Measurements from ENCODE around the gene GLG1.
"Not testable (repeated sequence)": the region's sequence is repeated elsewhere in the genome, so short reads cannot be mapped to it uniquely, and the experiment has no call there.

The GLG1 gene

DNA sequence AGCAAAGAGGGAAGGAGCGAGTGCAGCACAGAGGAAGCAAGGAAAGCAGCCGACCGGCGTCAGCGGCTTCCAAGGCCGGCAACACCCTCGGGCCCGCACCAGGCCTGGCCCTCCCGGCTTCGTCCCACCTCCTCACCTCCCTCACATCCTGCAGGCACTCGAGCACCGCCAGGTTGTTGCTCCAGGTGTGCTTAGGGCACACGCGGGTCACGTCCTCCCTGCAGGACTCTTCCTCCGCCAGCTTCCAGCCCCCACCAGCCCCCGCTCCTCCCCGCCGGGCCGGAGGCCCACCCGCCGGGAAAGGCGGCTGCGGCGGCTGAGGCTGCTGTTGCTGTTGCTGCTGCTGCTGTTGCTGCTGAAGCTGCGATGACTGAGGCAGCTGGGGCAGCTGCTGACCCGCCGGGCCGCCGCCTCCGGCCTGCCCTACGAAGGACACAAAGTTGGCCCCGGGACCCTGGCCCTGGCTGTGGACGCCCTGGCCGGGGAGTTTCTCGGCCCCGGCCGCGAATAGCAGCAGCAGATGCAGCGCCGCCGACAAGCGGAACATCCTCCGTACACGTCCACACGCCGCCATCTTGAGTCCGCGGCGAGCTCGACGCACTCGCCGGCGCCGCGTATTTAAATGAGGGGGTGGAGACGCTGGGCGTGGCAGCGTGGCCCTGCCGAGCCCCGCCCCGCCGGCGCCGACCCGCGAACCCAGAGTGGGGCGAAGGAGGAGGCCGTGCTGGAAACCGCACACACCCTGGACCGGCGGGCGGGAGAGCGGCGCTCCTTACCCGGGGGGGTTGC is at the start of gene GLG1:
GLG1 (minus strand) TSS at position 594 of the 789 bp plus-strand sequence; CDS start at position 574, 20 bp downstream.
- DNase-seq (peak; percentile 95), ATAC-seq (peak; percentile 94)

DNA sequence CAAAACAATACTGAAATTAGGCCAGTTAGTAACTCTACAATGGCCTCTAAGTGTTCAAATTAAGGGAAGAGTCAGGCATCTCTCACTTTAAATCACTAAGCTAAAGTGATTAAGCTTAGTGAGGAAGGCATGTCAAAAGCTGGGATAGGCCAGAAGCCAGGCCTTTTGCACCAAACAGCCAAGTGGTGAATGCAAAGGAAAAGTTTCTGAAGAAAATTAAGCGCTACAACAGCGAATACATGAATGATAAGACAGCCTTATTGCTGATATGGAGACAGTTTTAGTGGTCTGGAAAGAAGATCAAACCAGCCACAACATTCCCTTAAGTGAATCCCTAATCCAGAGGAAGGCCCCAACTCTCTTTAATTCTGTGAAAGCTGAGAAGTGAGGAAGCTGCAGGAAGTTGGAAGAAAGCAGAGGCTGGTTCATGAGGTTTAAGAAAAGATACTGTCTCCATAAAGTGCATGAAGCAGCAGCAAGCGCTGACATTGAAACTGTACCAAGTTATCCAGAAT is 47.7 kb upstream of the GLG1 start:
- ATAC-seq (no peak), DNase-seq (no peak)

DNA sequence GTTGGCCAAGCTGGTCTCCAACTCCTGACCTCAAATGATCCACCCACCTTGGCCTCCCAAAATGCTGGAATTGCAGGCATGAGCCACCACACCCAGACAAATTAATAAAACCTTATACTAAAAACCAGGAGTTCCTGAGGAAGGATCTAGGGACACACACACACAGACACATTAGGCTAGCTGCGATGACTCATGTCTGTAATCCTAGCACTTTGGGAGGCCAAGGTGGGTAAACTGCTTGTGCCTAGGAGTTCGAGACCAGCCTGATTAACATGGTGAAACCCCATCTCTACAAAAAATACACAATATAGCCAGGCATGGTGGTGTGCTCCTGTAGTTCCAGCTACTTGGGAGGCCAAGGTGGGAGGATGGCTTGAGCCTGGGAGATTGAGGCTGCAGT is 46.0 kb upstream of the GLG1 start:
- ATAC-seq, DNase-seq: not testable (repeated sequence)

DNA sequence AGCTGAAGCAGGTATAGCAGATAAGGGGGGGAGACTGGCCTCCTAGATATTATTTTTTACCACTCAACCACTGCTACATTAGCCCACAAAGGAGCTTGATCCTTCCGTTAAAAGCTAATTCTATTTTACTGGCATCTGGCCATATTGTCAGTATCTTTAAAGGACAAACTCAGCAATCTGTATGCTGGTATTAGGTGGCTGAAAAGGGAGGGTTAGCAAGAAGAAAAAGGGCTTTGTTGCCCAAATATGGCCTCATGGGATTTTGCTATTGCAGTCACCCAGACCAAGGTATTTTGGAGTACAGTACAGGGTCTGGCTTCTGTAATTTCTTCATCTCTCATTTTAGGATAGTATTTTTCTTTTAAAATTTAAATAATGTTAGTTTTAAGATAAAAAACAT is 45.3 kb upstream of the GLG1 start:
- DNase-seq (no peak), ATAC-seq (no peak)

DNA sequence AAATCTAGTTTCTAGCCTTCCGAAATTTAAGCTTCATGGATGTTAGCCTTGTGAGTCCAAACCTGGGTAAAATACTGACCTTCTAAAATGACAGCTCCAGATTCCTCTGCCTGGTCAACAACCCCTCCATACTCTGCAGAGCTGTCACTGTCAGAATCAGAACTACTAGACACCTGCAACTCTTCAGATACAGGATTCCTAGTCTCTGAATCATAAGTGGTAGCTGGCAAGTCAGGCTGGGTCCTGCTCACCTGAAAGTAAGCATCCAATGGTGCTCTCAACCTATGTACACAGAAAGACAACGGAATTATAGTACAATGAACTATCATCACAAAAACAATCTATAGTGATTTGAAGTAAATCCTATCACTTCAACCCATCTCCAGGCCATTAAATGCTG is 44.9 kb upstream of the GLG1 start:
- ATAC-seq (no peak), DNase-seq (no peak)

DNA sequence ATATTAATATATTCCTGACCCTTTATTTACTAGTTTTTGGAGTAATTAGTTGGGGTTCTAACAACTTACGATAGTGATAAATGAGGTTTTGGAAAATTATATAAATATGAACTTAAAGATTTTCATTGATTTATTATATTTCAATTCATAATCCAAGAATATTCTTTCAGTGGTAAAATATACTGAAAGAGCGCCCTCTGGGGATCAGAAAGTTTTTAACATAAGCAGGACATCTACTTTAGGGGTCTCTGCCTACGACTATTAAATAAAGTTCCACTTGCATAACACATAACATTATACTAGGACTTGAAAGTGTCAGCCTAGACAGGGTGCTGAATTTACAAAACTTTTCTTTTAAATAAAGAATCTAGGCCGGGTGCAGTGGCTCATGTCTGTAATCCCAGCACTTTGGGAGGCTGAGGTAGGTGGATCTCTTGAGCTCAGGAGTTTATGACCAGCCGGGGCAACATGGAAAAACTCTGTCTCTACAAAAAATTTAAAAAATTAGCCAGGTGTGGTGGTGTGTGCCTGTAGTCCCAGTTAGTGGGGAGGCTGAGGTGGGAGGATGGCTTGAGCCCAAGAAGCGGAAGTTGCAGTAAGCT is 44.2 kb upstream of the GLG1 start:
- ATAC-seq (no peak), DNase-seq (no peak)

DNA sequence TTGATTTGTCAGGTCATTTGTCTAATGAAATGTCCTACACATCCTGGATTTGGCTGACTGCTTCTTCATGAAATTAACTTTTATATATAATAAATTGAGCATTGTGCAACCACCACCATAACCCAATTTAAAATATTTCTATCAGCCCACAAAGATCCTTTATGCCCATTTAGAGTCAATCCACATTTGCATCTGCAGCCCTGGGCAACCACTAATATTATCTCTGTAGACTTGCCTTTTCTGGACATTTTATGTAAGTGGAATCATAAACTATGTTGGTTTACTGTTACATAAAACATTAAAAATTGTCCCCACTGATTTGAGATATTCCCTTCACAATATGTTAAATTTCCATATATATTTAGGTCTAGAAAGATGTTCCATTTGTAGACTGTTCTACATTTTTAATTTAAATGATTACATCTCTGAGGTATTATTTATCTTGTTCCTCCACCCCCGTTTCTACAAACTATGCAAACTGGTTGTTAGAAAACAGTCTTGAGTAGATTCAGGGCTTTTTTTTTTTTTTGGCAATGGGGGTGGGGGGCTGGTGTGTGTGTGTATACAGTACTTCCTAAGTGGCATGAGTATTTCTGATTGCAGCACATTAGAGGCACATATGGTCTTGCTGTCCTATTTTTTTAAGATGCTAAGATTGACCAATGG is 43.1 kb upstream of the GLG1 start:
- no peak for DNase-seq
- no peak for ATAC-seq

DNA sequence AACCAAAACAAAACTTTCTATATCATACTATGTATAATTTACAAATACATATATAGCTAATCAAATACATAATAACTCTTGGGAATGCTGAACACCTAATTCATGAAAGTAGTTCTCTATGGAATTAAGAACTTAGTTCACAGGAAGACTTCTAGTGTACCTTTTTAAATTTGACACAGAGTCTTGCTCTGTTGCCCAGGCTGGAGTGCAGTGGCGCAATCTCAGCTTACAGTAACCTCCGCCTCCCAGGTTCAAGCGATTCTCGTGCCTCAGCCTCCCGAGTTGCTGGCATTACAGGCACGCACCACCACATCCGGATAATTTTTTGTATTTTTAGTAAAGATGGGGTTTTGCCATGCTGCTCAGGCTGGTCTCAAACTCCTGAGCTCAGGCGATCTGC is 35.1 kb upstream of the GLG1 start:
- no peak for ATAC-seq
- DNase-seq, result no peak

DNA sequence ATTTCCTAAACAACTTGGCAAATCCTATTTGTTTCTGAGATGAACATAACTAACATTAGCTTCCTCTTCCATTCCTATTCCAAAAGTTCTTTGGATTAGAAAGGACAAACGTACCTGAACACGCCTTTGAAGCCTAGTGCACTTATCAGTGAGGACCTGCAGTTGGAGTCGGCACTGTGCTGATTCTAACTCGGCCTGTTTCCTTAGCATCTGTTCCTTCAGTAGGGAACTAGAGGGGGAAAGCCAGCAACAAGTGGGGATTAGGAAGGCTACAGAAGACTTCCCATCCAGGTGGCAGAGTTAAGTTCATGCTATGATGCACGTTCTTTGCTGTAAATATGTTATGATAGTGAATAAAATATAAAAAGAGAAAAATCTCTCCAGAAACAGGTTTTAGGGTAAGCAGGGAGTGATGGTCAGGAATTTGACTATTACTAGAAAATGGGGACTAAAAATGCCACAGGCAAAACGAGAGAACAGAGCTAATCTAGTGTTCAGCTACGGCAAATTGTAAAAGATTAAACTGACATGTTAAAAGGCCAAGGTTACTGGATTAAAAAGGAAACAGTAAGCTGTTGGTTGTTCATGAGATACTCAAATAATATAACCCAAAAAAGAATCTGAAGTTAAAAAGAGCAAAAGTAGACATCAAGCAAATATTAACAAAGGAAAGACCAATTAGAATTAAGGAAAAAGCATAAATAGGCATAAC is 31.0 kb upstream of the GLG1 start:
- no peak for DNase-seq
- ATAC-seq, result no peak

DNA sequence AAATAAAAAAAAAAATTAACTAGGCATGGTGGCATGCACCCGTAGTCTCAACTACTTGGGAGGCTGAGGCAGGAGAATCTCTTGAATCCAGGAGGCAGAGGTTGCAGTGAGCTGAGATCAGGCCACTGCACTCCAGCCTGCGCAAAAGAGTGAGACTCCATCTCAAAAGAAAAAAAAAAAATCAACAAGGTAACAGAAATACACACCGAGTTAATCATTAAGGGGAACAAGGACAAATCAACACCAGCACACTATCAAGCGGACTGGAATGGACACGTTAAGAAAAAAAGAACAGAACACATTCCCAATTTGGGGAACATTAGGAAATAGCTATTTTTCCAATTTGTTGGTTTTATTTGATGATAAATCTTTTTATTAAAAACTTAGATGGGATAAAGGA is 28.4 kb upstream of the GLG1 start:
- ATAC-seq (no peak), DNase-seq (no peak)

DNA sequence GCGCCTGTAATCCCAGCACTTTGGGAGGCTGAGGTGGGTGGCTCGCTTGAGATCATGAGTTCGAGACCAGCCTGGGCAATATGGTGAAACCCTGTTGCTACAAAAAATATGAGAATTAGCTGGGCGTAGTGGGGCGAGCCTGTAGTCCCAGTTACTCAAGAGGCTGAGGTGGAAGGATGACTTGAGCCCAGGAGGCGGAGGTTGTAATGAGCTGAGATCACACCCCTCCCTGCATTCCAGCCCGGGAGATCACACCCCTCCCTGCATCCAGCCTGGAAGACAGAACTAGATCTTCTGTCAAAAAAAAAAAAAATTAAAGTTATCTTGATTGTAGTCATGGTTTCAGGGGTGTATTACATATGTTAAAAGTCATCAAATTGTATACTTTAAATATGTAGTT is 26.8 kb upstream of the GLG1 start:
- DNase-seq (no peak), ATAC-seq (no peak)

DNA sequence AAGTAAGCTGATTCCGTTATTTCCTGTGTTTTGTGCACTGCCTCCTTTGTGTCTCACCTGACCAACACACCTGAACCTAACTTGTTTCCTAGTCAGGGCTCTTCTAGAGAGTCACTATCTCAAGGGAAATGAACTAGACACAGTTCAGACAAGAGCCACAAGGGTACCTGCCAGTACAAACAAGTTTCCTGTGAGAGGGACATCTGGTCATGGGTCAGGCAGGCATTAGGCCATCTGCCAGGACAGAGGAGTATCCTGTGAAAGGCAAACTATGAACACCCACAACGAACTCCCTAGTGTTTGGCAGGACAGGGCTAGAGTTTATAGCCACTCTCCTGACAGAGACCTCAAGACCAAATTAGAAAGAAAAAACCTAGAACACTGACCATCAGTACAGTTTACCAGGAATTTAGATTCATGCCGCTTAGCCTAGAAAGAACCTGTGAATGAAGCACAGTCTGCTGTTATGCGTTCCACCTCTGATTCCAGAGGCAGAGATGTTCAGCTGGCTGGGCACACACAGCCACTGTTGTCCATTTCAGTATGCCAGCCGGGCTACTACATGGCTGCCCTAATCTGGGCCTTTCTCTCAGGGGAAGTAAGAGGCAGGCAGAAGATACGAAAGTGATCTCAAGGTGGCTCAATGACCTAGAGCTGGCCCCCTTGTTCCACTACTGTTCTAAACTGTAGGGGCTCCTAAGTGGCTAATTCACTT is 20.7 kb upstream of the GLG1 start:
- DNase-seq (no peak), ATAC-seq (no peak)

DNA sequence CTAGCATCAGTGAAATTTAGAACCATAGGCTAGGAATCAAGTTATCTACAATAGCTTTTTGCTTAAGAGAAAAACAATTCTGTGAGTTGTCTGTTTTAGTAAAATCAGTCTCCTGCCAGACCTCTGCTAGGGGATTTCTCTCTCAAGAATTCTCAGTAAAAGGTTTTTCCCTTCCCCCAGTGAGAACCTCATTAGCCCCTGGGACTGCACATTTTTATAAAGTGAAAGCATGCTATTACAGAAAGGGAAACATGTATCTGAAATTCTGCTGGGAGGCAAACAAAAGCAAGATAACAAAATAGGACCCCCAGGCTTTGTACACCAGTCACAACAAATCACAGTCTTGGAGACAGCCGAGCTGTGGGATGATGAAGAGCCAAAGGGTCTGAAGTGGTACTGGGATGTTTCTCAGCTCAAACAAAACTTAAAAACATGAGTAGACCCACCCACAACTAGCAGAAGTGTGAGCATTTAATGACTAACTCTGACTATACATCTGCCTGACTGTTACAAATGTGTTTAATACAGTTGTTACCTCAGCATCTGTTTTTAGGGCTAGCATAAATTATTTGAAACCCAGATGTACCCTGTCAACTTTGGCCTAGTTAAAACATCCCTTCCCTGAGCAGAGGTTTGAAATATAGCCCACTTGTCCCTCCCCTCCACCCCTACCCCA is 20.0 kb upstream of the GLG1 start:
- ATAC-seq, result peak; percentile 82

DNA sequence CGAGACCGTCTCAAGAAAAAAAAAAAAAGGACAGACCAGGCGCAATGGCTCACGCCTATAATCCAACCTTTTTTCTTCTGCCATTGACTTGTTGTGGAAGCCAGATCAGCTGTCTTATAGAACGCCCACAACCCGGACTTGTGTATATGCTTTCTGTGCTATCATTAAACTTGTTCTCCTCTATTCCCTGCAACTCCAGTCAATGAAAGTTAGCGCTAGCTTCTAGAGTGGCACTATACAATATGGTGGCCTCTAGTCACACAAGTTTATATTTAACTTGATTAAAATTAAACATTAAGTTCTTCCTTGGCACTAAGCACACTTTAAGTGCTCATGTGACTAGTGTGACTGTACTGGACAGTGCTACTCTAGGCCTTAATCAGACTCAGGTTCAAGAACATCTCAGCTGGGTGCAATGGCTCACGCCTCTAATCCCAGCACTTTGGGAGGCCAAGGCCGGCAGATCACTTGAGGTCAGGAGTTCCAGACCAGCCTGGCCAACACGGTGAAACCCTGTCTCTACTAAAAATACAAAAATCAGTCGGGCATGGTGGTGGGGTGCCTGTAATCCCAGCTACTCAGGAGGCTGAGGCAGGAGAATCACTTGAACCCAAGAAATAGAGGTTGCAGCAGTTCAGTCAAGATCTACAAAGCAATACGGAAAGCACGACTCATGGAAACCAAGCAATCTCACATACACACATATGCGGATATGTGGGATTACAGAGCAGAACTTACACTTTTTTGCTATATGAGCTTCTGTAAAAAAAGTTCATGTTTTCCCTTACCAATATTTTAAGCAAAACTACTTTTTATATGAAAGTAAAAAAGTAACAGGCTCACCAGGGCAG is 18.8 kb upstream of the GLG1 start:
- ATAC-seq (no peak), DNase-seq (peak; percentile 21)

More for the DNA sequence above, 20.0 kb upstream of the GLG1 start:
- DNase-seq, result no peak

DNA sequence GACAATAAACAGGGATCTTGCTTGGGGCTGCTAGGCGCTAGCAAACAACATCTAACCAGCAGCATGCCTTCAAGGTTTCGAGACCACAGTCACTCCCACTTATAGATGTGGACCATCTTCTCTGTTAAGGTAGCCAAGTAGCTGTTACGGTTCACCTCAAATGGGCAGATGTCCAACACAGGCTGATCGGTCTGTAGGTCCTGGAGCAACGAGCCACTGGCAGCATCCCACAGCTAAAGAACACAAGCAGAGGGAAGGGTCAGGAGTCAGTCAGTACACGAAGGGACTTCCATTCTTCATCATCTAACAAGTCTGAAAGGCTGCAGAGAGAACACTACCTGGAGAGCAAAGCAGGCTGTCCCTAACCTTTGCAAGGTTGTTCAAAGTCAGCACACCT is 16.9 kb upstream of the GLG1 start:
- DNase-seq, result no peak
- no peak for ATAC-seq

DNA sequence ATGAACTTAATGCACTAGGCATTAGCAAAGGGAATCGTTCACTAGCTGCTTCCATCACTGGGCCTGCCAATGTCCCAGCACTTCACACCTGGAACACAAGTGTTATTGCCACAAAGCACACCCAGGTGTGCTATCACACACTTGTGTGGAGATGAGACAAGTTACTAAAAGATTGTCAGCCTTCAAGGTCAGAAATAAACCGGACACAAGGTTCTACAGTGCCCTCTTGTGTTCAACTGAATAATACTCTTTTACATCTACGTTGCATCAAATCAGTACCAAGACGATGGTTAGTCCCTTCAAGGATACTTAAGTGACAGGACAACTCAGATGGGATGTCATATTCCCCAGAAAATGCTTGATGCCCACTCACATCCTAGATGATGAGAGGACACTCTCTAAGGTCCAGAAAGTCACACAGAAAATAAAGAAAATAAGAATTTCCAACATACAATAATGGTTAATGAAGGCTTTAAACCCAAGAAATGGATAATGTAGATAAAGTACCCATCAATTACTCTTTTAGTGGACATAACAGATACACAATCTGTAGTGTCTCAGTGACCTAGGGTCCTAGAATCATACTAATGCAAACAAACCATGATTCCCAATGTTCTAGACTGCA is 16.4 kb upstream of the GLG1 start:
- DNase-seq (no peak), ATAC-seq (no peak)

DNA sequence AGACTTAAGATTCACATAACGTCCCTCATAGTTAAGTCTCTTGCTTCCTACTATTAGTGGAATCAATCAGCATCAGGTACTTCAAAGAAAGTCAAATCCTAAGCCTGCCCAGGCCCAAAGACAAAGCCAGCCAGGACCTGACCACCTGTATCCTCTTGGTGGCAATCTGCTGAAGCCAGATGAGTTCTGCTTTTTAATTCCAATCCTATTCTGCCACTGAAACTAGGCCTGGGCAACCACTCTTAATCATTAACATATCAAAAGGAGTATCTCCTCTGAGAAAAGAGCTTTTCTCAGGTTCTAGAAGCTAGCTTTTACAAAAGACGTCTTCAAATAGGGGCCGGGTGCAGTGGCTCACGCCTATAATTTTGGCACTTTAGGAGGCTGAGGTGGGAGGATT is 15.1 kb upstream of the GLG1 start:
- ATAC-seq (no peak), DNase-seq (no peak)

DNA sequence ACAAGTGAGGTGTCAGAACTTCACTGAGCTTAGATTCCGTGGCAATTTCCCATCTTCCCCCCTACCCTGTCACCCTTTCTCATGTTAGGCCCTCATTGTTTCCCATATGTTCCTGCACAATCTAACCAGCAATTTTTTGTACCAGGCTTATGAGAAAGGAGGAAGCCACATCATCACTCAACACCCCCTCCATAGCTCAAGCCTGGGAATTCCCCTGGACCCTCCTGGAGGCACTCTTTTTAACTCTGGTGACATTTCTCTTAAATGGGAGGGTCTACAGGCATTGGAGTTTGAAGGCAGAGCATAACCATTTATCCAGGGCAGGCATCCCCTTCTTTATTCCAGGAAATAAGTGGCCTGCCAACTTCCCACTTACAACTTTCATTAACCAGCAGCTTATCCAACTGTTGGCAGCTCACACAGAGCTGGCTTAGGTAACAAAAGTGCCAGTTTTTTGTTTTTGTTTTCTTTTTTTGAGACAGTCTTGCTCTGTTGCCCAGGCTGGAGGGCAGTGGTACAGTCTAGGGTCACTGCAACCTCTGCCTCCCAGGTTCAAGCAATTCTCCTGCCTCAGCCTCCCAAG is 10.4 kb upstream of the GLG1 start:
- ATAC-seq (peak; percentile 38), DNase-seq (no peak)

DNA sequence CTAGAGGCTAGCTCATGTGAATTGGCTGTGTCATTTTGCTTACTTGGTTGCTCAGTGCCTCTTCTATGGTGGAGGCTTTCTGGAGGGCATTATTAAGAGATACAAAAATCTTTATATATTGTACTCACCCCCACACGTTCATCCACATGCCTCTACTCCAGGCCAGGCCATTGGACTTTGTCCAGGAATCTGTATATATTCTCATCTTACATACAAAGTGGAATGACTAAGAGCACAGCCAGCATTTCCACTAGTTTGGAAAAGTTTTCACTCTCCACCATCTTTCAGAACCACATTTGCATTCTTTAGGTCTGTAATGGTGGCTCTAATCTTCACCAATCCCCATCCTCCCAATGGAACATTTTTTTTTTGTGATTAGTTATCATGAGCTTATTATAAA is 4.8 kb upstream of the GLG1 start:
- no peak for ATAC-seq
- no peak for DNase-seq

DNA sequence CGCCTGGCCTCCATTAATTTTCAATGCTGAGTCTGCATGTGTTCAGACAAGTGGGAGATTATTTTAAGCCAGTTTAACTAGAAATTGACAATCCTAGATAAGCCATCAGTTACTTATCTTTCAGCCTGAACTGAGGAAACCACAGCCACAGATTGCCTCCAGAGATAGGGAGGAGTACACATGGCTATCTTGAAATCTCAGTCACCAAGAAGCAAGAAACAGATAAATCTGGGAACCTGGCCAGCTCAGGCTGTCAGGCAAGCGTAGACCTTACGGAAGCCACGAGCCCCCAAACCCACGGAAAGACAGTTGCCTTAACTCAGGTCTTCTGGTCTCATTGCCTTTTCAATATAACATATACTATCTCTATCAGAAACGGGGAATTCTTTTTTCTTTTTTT is 2.0 kb upstream of the GLG1 start:
- ATAC-seq (no peak), DNase-seq (peak; percentile 17)

Data from stimulated activated naive CD8-positive, alpha-beta T cell treated with anti-CD3 and anti-CD28 coated beads, Interleukin-15, Interleukin-2, amounts not matched to agents 100 U/mL and 50 U/mL, for 24 hours (primary cell).